Gastroesophageal sphincter (tissue), 4 donors: Measurements from ENCODE around the gene LOXL4. TPM values are rescaled to one million over a fixed set of nuclear protein-coding genes. Genes with fewer than 3 reads are reported as not detected.
A peak's percentile ranks its signal among the peaks of the same experiment; 100 is the strongest.

Source experiments
- ATAC-seq: fragments of 150-250 bp; one replicate; pipeline ENCODE4 v1.9.1; 2016; ENCODE audit warnings: mild to moderate bottlenecking, moderate library complexity
- H3K27ac ChIP-seq, 4 donors: fragments of 200-600 bp; sonication (generic) in 3 of 4; 1 replicate in 3 of 4; 2 replicates in 1 of 4; pipeline ENCODE4 v1.5.1; 2016 to 2019
- H3K27me3 ChIP-seq: fragments of 200-600 bp; sonication (generic); one replicate; pipeline ENCODE4 v1.5.1; 2019
- H3K36me3 ChIP-seq, 2 donors: fragments of 200-600 bp; sonication (generic); one replicate each; pipeline ENCODE4 v1.5.1; 2019; ENCODE audit warnings: control low read depth in 1 of 2
- H3K4me1 ChIP-seq, 3 donors: fragments of 200-600 bp; sonication (generic); 1 replicate in 2 of 3; 2 replicates in 1 of 3; pipeline ENCODE4 v1.5.1; 2016 to 2019; ENCODE audit warnings: control low read depth in 2 of 3
- H3K4me3 ChIP-seq, 2 donors: fragments of 200-600 bp; sonication (generic); one replicate each; pipeline ENCODE4 v1.5.1; 2019; ENCODE audit warnings: mild to moderate bottlenecking in 1 of 2, moderate library complexity in 1 of 2
- H3K9me3 ChIP-seq, 3 donors: fragments of 200-600 bp; sonication (generic); one replicate each; pipeline ENCODE4 v1.5.1; 2017 to 2019; ENCODE audit warnings: control low read depth in 2 of 3
- CTCF ChIP-seq, 4 experiments: fragments of 200-600 bp in 2 of 4; fragments of 450-650 bp in 2 of 4; sonication (generic) in 1 of 4; IDR thresholded peaks; one replicate each; pipeline ENCODE4 v1.5.1; 2017 to 2019; ENCODE audit warnings: antibody characterized with exemption in 4 of 4, mild to moderate bottlenecking in 2 of 4, moderate library complexity in 2 of 4
- EP300 ChIP-seq: sonication (generic); formaldehyde crosslinking; IDR thresholded peaks from one replicate; pipeline ENCODE4 v1.6.1; 2017; ENCODE audit warnings: antibody characterized with exemption, mild to moderate bottlenecking
- POLR2A ChIP-seq, 2 donors: fragments of 450-650 bp; IDR thresholded peaks; one replicate each; pipeline ENCODE4 v1.6.1; 2017; ENCODE audit warnings: antibody characterized with exemption in 2 of 2, mild to moderate bottlenecking in 2 of 2, moderate library complexity in 1 of 2
- POLR2AphosphoS5 ChIP-seq: sonication (generic); formaldehyde crosslinking; IDR thresholded peaks from one replicate; pipeline ENCODE4 v1.6.1; 2017; ENCODE audit warnings: antibody characterized with exemption
- whole genome bisulfite sequencing, 2 donors: methylation state at CpG; one replicate each; pipeline ENCODE4 v1.1.5; 2018; ENCODE audit warnings: low coverage in 1 of 2; 5-methylcytosine and 5-hydroxymethylcytosine counted together
- total RNA-seq, 4 donors: library from RNA; depleted of rRNA; stranded (reverse); fragments of >200 nt; gene quantifications; one replicate each; pipeline ENCODE4 v1.1.0, GENCODE V29; 2016

The LOXL4 gene
- total RNA-seq, 4 donors from 2014 or later, result 10.6 to 20.7 (median 16.3) TPM

GRCh38 chr10:98268694-98269431, 869 bp upstream of the LOXL4 start:
- H3K4me1 ChIP-seq, result peaks cover 5 to 52% (median 21%) of the 10 kb centered on the region in 3 donors
- H3K27me3 ChIP-seq, result no peaks in the 10 kb centered on the region
- H3K27ac ChIP-seq, result peak overlapping the region; percentile 68 to 92 (median 90)
- no peaks in the 10 kb centered on the region for H3K9me3 ChIP-seq
- ATAC-seq, result peak; percentile 5
- H3K36me3 ChIP-seq, result no peaks in the 10 kb centered on the region
- H3K4me3 ChIP-seq, result peak overlapping the region; percentile 43 to 54
- TF ChIP-seq POLR2A (IDR thresholded peaks at IDR 0.05) (no peak), EP300 (no peak), CTCF (IDR thresholded peaks at IDR 0.05) (no peak), POLR2AphosphoS5 (no peak)
- 0 to 23% methylated on average over 1 to 3 of the region's 17 CpGs for WGBS, 2 donors

- 59 to 64% methylated on average over 7 to 12 of the region's 22 CpGs for WGBS, 2 donors
- Histone ChIP-seq H3K4me1 (peaks cover 5 to 52% (median 21%) of the 10 kb centered on the region in 3 donors), H3K9me3 (no peaks in the 10 kb centered on the region), H3K4me3 (peak overlapping the region; percentile 43 to 54), H3K27ac (peak overlapping the region; percentile 80 to 92 (median 90)), H3K36me3 (peaks cover 0 to 1% of the 10 kb centered on the region in 2 donors), H3K27me3 (no peaks in the 10 kb centered on the region)
- TF ChIP-seq CTCF (IDR thresholded peaks at IDR 0.05), result no peak
- TF ChIP-seq POLR2AphosphoS5, result no peak
- no peak for TF ChIP-seq EP300
- no peak for TF ChIP-seq POLR2A (IDR thresholded peaks at IDR 0.05)
- no peak for ATAC-seq
These were observed 713 bp downstream of the LOXL4 start for GRCh38 chr10:98267069-98267893.

- TF ChIP-seq EP300 (no peak), POLR2A (IDR thresholded peaks at IDR 0.05) (no peak), POLR2AphosphoS5 (no peak), CTCF (IDR thresholded peaks at IDR 0.05) (no peak)
- ATAC-seq, result no peak
- H3K27ac ChIP-seq, result peak overlapping the region in 3 of 4 donors; percentile 90 to 92 (median 91)
- no peak overlapping the region for H3K4me3 ChIP-seq
- no peaks in the 10 kb centered on the region for H3K9me3 ChIP-seq
- WGBS, 2 donors, result 82 to 88% methylated on average over 2 to 5 of the region's 5 CpGs
- peaks cover 0 to 7% of the 10 kb centered on the region in 2 donors for H3K36me3 ChIP-seq
- H3K4me1 ChIP-seq, result peaks cover 5 to 52% (median 21%) of the 10 kb centered on the region in 3 donors
- no peaks in the 10 kb centered on the region for H3K27me3 ChIP-seq
These were observed 1.3 kb downstream of the LOXL4 start for GRCh38 chr10:98266647-98267046.

GRCh38 chr10:98265403-98266378, 2.3 kb downstream of the LOXL4 start:
- WGBS, 2 donors, result 68 to 70% methylated on average over 3 to 6 of the region's 17 CpGs
- H3K36me3 ChIP-seq, result peaks cover 0 to 11% of the 10 kb centered on the region in 2 donors
- H3K27ac ChIP-seq, result peak overlapping the region in 3 of 4 donors; percentile 51 to 91 (median 90)
- TF ChIP-seq CTCF (IDR thresholded peaks at IDR 0.05) (no peak), POLR2AphosphoS5 (no peak), POLR2A (IDR thresholded peaks at IDR 0.05) (no peak), EP300 (no peak)
- no peak overlapping the region for H3K4me3 ChIP-seq
- ATAC-seq, result no peak
- H3K27me3 ChIP-seq, result no peaks in the 10 kb centered on the region
- H3K9me3 ChIP-seq, result no peaks in the 10 kb centered on the region
- H3K4me1 ChIP-seq, result peaks cover 5 to 54% (median 21%) of the 10 kb centered on the region in 3 donors
